Esophagus squamous epithelium (tissue), 5 donors: ENCODE measurements around the gene GAREM2. TPM values are rescaled to one million over a fixed set of nuclear protein-coding genes. Genes with fewer than 3 reads are reported as not detected.

Experiments used
- DNase-seq: peaks from one replicate; lab custom pipeline; 2025; lab: John Stamatoyannopoulos, UW
- H3K27ac ChIP-seq, 4 donors: fragments of 200-600 bp; sonication (generic); one replicate each; pipeline ENCODE4 v1.5.1; 2016 to 2019; ENCODE audit warnings: mild to moderate bottlenecking in 1 of 4
- H3K27me3 ChIP-seq, 4 donors: fragments of 200-600 bp; sonication (generic); 1 replicate in 3 of 4; 2 replicates in 1 of 4; pipeline versions ENCODE4 v1.5.1 to v1.6.0; 2017 to 2021; ENCODE audit warnings: antibody characterized with exemption in 1 of 4
- H3K36me3 ChIP-seq, 3 donors: fragments of 200-600 bp; sonication (generic); one replicate each; pipeline ENCODE4 v1.5.1; 2016 to 2019
- H3K4me1 ChIP-seq, 3 donors: fragments of 200-600 bp; sonication (generic); one replicate each; pipeline ENCODE4 v1.5.1; 2017 to 2019
- H3K4me3 ChIP-seq, 4 donors: fragments of 200-600 bp; sonication (generic); 1 replicate in 3 of 4; 2 replicates in 1 of 4; pipeline ENCODE4 v1.5.1; 2016 to 2019; ENCODE audit warnings: mild to moderate bottlenecking in 2 of 4, moderate library complexity in 1 of 4
- H3K9me3 ChIP-seq, 3 donors: fragments of 200-600 bp; sonication (generic); one replicate each; pipeline ENCODE4 v1.5.1; 2016 to 2019
- POLR2A ChIP-seq, 4 donors: fragments of 450-650 bp; IDR thresholded peaks; one replicate each; pipeline ENCODE4 v1.6.1; 2017; ENCODE audit warnings: antibody characterized with exemption in 4 of 4, mild to moderate bottlenecking in 4 of 4, moderate library complexity in 3 of 4
- WGBS, 2 donors: methylation state at CpG; one replicate each; pipeline ENCODE4 v1.1.5; 2018; 5-methylcytosine and 5-hydroxymethylcytosine counted together
- intact Hi-C: fragments of 100-400 bp; cut with DNase I; formaldehyde crosslinking; loops from one replicate; pipeline ENCODE4 v1.15.0; 2022
- total RNA-seq, 4 donors: library from RNA; depleted of rRNA; stranded (reverse); fragments of >200 nt; gene quantifications; one replicate each; pipeline ENCODE4 v1.1.0, GENCODE V29; 2016
- TF ChIP-seq, protein P1 (sequence below), 6 experiments: fragments of 450-650 bp in 4 of 6; fragments of 200-600 bp in 2 of 6; sonication (generic) in 2 of 6; IDR thresholded peaks; one replicate each; pipeline ENCODE4 v1.5.1; 2016 to 2019; ENCODE audit warnings: antibody characterized with exemption in 6 of 6, mild to moderate bottlenecking in 4 of 6, moderate library complexity in 4 of 6
- donor health status: DM: yes; HTN: yes; CAD: no.

Gene GAREM2
- total RNA-seq, 4 donors from 2014 or later = 0.19 to 1.5 (median 0.89) TPM

DNA sequence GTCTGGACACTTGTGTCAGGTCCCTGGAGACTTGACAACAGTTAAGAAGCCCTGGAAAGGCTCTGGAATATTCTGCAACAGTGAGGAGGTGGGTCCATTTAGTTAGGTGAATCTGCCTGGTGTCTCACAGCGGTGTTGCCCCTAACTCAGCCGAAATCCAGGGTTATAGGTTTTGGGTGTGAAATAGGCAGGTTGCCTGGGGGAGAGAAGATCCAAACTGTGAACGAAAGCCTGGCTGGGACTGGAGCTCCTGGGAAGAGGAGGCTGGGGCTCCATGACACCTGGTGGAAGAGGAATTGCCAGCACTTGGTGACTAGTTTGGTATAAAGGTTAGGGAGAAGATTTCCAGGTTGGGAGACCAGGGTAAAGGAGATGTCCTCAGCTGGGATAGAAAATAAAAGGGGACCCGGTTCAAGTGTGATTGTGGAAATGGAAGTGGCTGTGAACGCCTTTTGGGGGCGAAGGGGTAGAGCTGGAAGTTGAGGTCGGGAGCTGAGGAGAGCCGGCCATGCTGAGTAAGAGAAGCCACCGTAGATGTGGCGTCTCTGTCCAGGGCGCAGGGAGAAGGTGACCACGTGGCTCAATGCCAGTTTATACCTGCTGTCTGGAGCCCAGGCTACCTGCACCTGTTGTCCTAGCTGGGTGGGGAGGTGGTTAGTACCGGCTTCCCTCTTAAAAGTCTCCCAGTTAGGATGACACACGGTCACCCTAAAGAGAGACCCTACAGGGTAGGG lies 3.0 kb upstream of the GAREM2 start:
- no peaks in the 10 kb centered on the region for H3K9me3 ChIP-seq
- intact Hi-C loops = no loop called here
- 78 to 79% methylated on average over 14 of the region's 14 CpGs for WGBS, 2 donors

DNA sequence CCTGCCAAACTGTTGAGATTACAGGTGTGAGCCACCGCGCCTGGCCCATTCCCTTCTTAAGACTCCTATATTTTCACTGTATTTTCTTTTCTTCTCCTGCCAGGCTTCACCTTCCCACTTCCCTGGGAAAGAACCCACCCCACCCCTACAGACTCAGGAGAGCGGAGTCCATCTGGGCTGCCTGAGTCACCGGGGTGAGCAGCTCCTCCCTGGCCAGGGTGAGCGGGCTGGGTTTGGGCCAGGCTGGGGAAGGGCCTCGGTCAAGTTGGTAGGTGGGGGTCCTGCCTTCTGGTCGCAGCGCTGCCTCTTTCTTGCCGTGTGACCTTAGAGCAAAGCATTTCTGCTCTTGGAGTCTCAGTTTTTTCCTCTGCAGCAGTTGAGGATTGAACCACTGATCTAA lies 2.1 kb upstream of the GAREM2 start:
- H3K36me3 ChIP-seq = no peaks in the 10 kb centered on the region
- intact Hi-C loops = no loop called here
- no peaks in the 10 kb centered on the region for H3K9me3 ChIP-seq
- no peak for TF ChIP-seq POLR2A (IDR thresholded peaks at IDR 0.05)
- TF ChIP-seq, protein P1, sequence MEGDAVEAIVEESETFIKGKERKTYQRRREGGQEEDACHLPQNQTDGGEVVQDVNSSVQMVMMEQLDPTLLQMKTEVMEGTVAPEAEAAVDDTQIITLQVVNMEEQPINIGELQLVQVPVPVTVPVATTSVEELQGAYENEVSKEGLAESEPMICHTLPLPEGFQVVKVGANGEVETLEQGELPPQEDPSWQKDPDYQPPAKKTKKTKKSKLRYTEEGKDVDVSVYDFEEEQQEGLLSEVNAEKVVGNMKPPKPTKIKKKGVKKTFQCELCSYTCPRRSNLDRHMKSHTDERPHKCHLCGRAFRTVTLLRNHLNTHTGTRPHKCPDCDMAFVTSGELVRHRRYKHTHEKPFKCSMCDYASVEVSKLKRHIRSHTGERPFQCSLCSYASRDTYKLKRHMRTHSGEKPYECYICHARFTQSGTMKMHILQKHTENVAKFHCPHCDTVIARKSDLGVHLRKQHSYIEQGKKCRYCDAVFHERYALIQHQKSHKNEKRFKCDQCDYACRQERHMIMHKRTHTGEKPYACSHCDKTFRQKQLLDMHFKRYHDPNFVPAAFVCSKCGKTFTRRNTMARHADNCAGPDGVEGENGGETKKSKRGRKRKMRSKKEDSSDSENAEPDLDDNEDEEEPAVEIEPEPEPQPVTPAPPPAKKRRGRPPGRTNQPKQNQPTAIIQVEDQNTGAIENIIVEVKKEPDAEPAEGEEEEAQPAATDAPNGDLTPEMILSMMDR (IDR thresholded peaks at IDR 0.05) = no peak
- H3K4me3 ChIP-seq = no peak overlapping the region
- H3K4me1 ChIP-seq = peaks cover 0 to 20% (median 10%) of the 10 kb centered on the region in 3 donors
- DNase-seq = no peak
- peaks cover 6 to 39% (median 11%) of the 10 kb centered on the region in 4 donors for H3K27me3 ChIP-seq
- no peak overlapping the region for H3K27ac ChIP-seq
- WGBS, 2 donors = 76 to 92% methylated on average over 3 to 4 of the region's 9 CpGs

More for the DNA sequence above, 3.0 kb upstream of the GAREM2 start:
- TF ChIP-seq POLR2A (IDR thresholded peaks at IDR 0.05) = no peak
- TF ChIP-seq, protein P1 (IDR thresholded peaks at IDR 0.05) = no peak
- Histone ChIP-seq H3K27ac (no peak overlapping the region), H3K27me3 (peaks cover 6 to 30% (median 11%) of the 10 kb centered on the region in 4 donors), H3K36me3 (no peaks in the 10 kb centered on the region), H3K4me3 (no peak overlapping the region), H3K4me1 (peaks cover 0 to 20% (median 10%) of the 10 kb centered on the region in 3 donors)
- no peak for DNase-seq

DNA sequence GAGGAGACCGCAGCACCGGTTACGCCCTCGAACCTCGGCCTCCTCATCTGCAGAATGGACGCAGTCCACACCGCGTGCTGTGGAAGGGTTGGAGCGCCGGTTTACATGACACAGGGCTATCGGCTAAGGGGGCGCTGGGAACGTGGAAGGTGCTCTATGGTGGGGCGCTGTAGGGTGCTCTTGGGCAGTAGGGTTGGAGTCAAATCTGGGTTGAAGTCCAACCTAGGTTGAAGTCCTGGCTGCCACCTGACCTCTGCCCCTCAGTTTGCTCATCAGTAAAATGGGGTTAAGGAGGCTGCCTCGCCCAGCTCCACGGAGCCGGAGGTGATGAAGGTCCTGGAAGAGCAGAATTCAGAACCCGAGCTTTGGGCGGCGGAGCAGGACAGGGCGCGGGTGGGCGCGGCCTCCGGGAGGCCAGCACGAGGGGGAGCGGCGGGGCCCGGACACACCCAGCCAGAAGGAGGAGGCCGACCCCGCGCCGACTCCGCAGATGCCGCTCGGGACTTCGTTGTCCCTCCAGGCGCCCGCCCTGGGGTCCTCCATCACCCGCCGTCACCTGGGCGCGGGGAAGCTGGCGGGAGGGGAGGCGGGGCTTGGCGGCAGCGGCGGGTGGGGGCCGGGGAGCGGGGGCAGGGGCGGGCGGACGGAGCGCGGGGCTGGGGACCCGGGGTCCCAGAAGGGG lies 558 bp upstream of the GAREM2 start:
- no peak for TF ChIP-seq POLR2A (IDR thresholded peaks at IDR 0.05)
- TF ChIP-seq, protein P1 (IDR thresholded peaks at IDR 0.05) = no peak
- H3K27ac ChIP-seq = no peak overlapping the region
- peaks cover 0 to 20% (median 10%) of the 10 kb centered on the region in 3 donors for H3K4me1 ChIP-seq
- H3K27me3 ChIP-seq = peaks cover 6 to 48% (median 11%) of the 10 kb centered on the region in 4 donors
- no peaks in the 10 kb centered on the region for H3K9me3 ChIP-seq
- no peak for DNase-seq
- intact Hi-C loops = no loop called here
- H3K4me3 ChIP-seq = peak overlapping the region in 3 of 4 donors; percentile 34 to 70 (median 52)
- no peaks in the 10 kb centered on the region for H3K36me3 ChIP-seq
- WGBS, 2 donors = 47 to 73% methylated on average over 2 to 14 of the region's 56 CpGs

DNA sequence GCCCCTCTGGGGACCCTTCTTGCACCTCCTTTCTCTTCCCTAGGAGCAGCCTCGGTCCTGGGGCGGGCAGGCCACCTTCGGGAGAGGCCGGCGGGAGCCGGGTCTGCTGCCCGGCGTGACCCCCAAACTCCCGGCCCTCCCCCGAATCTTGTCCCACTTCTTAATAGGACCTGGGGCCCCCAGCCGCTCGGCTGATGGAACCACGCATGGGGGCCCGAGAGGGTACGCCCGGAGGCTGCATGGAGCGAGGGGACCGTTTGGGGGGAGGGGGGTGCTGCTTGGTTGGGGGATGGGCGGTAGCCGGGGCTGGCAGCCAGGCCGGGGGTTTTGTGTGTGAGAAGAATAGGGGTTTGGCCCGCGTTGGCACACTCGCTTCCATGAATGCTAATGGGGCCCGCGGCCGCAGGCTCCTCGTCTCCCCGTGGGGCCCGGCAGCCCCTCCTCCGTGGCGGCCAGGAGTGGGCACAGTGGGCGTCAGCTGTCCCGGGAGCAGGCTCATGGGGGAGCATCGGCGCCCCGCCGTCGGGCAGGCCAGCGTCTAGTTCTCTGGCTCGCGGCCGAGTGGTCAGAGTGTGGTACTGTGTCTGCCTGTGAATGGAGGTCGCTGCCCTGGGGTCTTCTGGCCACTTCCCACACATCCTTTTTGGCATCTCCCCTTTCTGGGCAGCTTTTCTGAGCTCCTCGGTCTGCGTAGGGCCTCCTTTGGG lies 1.0 kb downstream of the GAREM2 start:
- H3K4me3 ChIP-seq = peak overlapping the region; percentile 34 to 70 (median 44)
- 14 to 25% methylated on average over 7 to 10 of the region's 46 CpGs for WGBS, 2 donors

More for the DNA sequence above, 1.0 kb downstream of the GAREM2 start:
- intact Hi-C loops = no loop called here
- TF ChIP-seq, protein P1 (IDR thresholded peaks at IDR 0.05) = no peak
- no peak for TF ChIP-seq POLR2A (IDR thresholded peaks at IDR 0.05)
- no peak for DNase-seq
- Histone ChIP-seq H3K9me3 (no peaks in the 10 kb centered on the region), H3K27ac (no peak overlapping the region), H3K36me3 (no peaks in the 10 kb centered on the region), H3K27me3 (peaks cover 6 to 48% (median 11%) of the 10 kb centered on the region in 4 donors), H3K4me1 (peaks cover 0 to 26% (median 10%) of the 10 kb centered on the region in 3 donors)
